GM18907 (cell line): ENCODE data around the gene CDHR5.
"Not testable (repeated sequence)": the region's sequence is repeated elsewhere in the genome, so short reads cannot be mapped to it uniquely, and the experiment has no call there.

Experiments
- ATAC-seq: cut with Tn5 transposase; IDR thresholded peaks from one replicate; pipeline ENCODE4 v1.9.1; 2021; ENCODE audit warnings: mild to moderate bottlenecking, moderate library complexity; ENCODE audit not compliant: unreplicated experiment

Gene CDHR5, protein sequence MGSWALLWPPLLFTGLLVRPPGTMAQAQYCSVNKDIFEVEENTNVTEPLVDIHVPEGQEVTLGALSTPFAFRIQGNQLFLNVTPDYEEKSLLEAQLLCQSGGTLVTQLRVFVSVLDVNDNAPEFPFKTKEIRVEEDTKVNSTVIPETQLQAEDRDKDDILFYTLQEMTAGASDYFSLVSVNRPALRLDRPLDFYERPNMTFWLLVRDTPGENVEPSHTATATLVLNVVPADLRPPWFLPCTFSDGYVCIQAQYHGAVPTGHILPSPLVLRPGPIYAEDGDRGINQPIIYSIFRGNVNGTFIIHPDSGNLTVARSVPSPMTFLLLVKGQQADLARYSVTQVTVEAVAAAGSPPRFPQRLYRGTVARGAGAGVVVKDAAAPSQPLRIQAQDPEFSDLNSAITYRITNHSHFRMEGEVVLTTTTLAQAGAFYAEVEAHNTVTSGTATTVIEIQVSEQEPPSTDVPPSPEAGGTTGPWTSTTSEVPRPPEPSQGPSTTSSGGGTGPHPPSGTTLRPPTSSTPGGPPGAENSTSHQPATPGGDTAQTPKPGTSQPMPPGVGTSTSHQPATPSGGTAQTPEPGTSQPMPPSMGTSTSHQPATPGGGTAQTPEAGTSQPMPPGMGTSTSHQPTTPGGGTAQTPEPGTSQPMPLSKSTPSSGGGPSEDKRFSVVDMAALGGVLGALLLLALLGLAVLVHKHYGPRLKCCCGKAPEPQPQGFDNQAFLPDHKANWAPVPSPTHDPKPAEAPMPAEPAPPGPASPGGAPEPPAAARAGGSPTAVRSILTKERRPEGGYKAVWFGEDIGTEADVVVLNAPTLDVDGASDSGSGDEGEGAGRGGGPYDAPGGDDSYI

DNA sequence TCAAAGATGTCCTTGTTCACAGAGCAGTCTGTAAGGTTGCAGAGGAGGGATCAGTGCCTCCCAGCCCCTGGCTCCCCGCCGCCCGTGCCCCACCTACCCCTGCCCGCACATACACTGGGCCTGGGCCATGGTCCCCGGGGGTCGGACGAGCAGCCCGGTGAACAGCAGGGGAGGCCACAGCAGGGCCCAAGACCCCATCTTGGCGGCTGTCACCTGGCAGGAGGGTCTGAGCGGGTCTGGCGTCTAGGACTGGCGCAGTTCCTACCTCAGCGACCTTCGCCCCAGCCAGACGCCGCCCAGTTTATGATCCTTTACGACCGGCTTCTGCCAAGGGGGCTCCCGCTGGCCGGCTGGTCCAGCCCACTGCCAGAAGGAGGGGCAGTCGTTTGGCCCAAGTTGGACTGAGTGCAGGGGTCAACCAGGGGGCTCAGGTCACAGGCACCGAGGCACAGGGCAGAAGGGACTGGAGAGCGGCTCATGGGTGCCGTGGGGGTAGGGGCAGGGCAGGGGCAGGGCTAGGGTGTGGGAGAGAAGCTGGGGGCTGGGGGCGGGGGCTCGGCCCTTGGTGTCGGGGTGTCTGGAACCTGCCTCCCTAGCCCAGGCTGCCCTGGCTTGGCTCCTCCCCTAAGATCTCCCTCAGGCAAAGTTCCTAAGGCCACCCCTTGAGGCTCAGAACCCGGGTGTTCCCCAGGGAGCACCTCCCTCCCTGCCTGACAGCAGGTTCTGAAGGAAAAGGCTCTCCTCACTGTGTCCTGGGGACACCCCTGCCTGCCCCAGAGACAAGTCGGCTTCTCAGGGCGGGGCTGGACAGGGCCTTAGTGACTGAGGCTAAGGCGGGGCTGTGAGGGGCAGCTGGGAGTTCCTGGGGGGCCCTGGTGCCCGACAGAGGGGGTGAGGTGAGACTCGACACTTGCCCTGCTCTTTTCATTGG, at the start of gene CDHR5:
Gene CDHR5, minus strand, starts transcription at position 251 of the 931 bp plus-strand sequence. Its CDS starts 53 bp downstream, at position 198.
- no peak for ATAC-seq

- no peak for ATAC-seq
Observed at GRCh38 chr11:674406-674805, 49.7 kb upstream of the CDHR5 start.

DNA sequence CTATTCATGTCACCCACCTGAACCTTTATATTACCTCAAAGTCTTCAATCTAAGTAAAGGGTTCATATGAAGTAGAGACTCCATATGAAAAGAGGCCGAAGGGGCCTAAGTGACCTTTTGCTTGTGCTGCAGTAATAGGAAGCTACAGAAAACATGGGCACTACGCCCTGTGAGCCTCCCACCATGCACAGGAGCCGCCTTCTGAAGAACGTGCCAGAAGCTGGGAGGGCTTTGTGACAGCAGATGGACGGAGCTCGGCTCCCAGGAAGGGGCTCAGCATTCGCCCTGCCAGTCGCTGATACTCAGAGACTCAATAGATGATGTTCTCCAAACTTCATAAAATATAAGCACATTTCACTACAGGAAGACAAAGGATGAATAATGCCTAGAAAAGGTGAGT, 49.1 kb upstream of the CDHR5 start:
- ATAC-seq = no peak

GRCh38 chr11:665704-666281, 41.0 kb upstream of the CDHR5 start:
- no peak for ATAC-seq

GRCh38 chr11:665062-665703, 40.4 kb upstream of the CDHR5 start:
- no peak for ATAC-seq

DNA sequence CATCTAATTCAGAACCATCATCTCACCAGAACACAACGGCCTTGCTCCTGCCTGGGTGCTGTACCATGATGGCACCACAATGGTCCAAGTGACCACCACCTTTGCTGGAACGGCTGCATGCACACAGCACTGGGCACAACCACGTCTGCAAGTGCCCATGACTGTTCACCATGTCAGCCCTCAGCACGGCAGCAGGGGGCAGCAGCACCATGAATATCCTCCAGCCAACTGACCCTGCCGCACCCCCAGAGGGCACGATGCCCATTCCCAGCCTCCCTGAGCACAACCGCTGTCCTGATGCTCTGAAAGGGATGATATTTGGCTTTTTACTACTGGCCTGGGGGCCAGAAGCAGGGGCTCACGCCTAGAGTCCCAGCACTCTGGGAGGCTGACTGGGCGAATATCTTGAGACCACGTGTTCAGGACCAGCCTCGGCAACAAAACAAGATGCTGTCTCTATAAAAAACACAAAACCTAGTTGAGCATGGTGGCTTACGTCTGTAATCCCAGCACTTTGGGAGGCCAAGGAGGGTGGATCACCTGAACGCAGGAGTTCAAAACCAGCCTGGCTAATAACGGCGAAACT, 38.0 kb upstream of the CDHR5 start:
- ATAC-seq = no peak

- no peak for ATAC-seq
Observed at GRCh38 chr11:660681-661444, 36.1 kb upstream of the CDHR5 start.

GRCh38 chr11:660281-660680, 35.5 kb upstream of the CDHR5 start:
- no peak for ATAC-seq

DNA sequence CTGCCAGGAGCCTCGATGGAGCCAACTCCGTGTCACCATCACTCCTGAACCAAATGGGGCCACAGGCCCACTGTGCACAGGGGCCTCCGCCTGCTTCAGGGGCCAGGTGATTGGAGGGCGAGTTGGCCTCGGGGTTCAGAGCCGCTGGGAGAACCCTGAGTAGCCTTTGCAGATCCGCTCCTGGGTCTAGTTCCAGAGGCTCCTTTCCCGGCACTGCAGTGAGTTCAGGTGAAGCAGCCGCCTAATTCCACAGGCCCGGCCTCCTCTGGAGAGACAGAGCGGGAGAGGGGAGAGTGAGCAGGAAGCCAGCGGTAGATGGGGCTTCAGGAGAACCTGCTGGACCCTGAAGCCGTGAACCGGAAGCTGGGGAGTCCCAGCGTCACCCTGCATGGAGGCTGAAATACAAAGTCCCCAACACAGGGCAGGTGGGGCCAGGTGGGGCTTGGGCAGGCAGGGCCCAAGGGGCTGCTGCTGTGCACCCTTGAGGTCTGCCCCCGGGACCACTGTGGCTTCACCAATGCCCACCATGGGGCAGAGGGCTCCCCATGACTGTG, 34.9 kb upstream of the CDHR5 start:
- ATAC-seq = no peak

- no peak for ATAC-seq
Observed at GRCh38 chr11:657691-658126, 33.0 kb upstream of the CDHR5 start.

DNA sequence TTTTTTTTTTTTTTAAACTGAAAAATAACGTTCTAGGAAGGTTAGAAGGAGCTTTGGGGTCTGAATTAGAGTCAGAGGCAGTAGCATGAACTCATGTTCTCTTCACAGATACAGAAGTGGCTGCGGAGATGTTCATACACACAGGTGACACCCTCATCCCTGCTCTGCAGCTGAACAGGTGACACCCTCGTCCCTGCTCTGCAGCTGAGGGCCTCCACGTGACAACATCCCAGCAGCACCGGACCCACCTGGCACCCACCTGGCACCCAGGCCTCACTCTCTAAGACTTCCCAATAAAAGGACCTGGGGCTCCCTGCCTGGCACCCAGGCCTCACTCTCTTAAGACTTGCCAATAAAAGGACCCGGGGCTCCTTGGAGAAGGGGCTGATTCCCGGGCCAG, 32.1 kb upstream of the CDHR5 start:
- no peak for ATAC-seq

- ATAC-seq = no peak
Observed at GRCh38 chr11:656426-656825, 31.7 kb upstream of the CDHR5 start.

DNA sequence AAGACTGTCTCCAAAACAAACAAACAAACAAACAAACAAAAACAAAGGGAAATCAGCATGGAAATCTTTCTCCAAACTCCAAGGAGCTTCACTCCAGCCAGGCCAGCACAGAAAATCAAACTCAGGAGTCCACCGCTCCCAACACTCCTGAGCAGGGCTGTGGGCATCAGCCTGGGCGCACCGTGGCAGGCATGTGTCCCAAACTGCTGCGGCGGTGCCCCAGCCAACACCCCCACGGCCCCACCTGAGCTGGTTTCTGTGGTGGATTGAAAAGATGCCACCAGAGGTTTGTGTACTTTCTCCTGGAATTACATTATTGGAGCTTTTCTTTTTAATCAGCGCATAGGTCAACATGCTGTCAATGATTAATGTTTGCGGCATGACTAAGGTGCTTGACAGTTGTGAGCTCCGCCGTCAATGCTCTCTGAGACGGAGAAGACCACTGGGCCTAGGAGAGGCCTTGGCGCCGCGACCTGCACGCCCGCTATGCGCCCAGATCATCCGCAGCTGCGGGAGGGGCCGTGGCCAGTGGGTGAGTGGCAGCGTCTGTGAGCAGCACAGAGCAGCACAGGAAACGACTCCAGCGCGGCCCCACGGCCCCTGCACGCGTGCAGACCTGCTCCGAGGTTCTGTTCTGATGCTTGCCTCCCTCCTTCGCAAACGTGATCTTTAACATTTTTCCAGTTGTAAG, 30.4 kb upstream of the CDHR5 start:
- ATAC-seq = no peak

DNA sequence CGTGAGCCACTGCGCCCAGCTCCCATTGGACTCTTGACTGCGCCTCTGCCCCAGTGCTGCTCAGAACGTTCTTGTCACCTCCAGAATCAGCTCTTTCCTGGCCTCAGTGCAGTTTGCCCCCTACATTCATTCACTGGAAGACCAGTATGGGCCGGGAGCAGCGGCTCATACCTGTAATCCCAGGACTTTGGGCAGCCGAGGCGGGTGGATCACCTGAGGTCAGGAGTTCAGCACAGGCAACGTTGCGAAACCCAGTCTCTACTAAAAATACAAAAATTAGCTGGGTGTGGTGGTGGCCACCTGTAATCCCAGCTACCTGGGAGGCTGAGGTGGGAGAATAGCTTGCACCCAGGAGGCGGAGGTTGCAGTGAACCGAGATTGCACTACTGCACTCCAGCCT, 29.7 kb upstream of the CDHR5 start:
- not testable (repeated sequence) for ATAC-seq

DNA sequence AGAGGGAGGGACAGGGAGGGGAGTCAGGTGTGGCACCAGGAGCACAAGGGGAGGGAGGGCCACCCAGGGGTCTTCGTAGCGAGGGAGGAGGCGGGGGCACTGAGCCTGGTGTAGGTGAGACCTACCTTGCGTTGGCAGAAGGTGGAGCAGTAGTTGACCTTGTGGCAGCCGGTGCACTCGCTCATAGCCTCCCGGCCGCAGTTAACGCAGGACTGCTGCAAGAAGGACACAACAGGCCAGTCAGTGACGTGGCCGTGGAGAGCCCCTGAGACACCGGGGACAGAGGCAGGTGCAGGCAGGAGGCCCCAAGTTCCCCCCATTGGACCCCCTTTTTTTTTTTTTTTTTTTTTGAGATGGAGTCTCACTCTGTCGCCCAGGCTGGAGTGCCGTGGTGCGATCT, 29.1 kb upstream of the CDHR5 start:
- no peak for ATAC-seq

DNA sequence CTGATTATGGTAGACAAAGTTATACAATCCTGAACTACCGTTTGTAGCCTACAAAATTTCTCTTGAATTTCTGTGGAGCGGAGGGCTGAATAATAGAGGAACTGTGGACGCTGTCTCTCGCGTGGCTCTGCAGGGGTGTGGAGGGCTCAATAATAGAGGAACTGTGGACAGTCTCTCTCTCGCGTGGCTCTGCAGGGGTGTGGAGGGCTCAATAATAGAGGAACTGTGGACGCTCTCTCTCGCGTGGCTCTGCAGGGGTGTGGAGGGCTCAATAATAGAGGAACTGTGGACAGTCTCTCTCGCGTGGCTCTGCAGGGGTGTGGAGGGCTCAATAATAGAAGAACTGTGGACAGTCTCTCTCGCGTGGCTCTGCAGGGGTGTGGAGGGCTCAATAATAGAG, 28.4 kb upstream of the CDHR5 start:
- not testable (repeated sequence) for ATAC-seq

DNA sequence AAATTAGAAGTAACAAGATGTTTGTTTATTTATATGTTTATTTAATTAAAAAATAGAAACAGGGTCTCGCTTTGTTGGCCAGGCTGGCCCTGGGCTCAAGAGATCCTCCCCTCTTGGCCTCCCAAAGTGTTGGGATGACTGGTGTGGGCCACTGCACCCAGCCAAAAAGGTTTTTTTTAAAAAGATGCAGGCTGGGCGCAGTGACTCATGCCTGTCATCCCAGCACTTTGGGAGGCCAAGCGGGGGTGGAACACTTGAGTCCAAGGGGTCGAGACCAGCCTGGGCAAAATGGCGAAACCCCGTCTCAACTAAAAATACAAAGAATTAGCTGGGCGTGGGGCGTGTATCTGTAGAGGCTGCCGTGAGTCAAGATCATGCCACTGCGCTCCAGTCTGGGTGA, 25.7 kb upstream of the CDHR5 start:
- ATAC-seq = no peak

- not testable (repeated sequence) for ATAC-seq
Observed at GRCh38 chr11:647672-648158, 23.0 kb upstream of the CDHR5 start.
